NT2/D1 (cell line): ENCODE measurements around the gene FAM149B1.

Experiments
- YY1 ChIP-seq: IDR thresholded peaks from 2 replicates; pipeline ENCODE4 v1.6.1; 2011; ENCODE audit not compliant: insufficient read length, insufficient read depth
- ZNF274 ChIP-seq: IDR thresholded peaks from 2 replicates; pipeline ENCODE4 v1.6.1; 2011; ENCODE audit warnings: mild to moderate bottlenecking, low read depth, low read length

DNA sequence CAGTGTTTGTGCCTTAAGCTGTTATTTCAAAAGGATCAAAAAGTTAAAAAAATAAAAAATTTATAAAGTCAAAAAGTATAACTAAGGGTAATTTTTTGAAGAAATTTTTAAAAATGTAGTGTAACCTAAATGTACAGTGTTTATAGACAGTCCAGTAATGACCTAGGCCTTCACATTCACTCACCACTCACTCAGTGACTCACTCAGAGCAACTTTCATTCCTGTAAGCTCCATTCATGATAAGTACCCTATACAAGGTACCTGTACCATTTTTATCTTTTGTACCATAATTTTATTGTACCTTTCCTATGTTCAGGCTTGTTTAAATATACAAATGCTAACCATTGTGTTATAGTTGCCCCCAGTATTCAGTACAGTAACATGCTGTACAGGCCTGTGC is 57.6 kb downstream of the FAM149B1 start:
- TF ChIP-seq YY1 (no peak), ZNF274 (no peak)
